Glomerular visceral epithelial cell (primary cell): ENCODE data around the gene NOL4L.

ENCODE experiments used
- DNase-seq: peaks from one replicate; pipeline ENCODE4 v3.0.0-alpha.2; 2016; ENCODE audit errors: extremely low spot score

The NOL4L gene

GRCh38 chr20:32445539-32446273 lies 139.4 kb downstream of the NOL4L start:
- no peak for DNase-seq

DNA sequence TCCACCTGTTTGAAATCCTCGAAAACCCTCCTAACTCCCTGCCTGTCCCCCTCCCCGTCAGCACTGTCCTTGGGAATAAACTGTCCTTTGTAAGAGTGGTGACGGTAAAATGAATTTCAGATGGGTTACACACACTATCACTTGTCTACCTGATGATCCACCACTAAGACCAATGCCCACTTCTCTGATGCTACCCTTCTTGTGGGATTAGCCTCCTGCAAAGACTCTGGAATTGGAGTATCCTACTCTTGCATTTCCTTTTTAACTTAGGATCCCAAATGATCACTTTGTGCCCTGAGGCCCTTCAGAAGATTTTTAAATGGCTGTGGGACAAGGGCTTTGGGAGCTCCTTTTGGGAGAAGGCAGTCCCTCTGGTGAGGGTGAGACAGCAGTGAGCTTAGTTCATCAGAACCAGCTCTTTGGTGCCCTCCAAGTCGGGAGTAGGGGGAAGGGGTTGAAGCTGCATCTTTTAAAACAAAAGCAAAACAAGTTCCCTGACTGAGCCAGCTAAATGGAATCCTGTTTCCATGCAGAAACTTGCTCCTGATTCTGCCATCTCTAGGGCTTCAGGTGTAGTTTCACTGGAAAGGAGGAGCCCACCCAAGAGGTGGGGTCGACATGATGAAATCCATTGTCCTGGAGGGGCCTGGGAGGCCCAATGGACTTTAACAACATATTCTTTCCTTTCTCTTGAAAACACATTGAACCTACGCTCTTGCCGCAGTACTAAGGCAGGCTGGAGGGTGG lies 140.5 kb downstream of the NOL4L start:
- no peak for DNase-seq

DNA sequence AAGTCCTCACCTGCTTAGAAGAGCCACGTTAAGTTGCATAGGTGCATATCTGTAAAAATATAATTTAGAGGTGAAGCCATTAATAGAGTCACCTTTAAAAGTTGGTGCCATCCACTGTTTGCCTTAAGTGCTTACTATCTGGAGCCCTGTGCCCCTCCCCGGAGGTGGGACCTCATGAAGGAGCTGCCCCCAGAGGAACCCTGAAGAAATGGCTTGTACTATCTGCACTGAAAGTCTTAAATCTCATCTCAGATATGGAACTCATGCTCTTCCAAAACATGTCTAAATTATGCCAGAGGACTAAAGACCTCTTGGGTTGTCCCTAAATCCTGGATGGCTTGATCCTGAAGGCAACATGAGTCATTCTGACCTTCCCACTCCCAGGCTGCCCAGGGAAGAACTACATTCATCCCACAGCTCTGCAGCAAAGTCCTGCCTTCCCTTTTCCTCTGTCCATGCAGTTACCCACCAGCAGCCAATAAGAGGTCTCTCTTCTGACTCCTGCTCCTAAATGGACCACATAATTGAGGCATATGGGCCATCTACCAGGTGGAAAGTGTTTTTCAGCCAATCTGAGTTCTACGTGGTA lies 141.7 kb downstream of the NOL4L start:
- DNase-seq: no peak

DNA sequence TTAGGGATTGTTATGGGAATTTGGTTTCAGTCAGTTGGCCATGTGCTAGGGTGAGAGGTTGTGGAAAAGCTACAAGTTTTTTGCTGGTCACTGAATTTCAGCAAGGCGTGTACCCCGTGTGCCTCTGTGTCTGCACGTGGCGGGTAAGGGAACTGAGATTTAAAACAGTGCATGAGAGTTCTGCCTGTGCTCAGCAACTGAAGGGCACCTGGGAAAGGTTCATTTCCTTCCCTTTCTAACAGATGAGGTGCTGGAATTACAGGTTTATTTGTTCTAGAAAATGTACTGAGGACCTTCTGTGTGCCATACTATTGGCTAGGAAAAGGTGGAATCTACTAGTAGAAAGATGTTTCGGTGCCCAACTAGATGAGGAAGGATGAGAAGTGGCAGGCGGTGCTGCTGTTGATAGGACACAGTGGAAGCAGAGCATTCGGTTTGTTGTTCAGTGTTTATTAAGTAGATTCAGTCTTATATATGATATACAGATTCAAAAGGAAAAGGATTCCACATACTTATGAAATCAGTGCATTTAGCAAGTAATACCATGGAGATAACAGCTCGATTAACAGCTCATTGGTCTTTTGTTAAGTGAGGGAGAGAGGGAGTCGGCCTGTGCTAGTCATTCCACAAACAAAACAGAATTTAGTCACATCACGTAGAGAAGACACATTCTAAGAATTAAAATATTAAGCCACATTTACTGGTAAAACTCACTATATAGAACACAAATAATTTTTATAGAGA lies 142.3 kb downstream of the NOL4L start:
- no peak for DNase-seq

- DNase-seq: no peak
These were observed 143.5 kb downstream of the NOL4L start for GRCh38 chr20:32441638-32442037.

DNA sequence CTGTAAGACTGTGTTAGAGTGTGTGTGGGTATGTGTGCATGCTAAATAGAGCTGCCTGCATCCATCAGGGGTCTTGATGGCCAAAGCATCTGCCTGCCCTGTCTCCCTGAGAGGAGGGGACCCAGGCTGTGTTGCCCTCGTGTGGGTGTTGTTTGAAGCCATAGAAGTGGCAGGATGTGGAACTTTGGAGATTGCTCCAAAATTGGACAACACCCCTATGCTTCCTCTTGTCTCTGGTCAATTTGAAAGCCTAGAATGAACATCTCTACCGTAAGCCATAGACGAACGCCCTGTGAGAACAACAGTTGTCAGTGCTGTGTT lies 144.4 kb downstream of the NOL4L start:
- no peak for DNase-seq

GRCh38 chr20:32440069-32440757 lies 144.9 kb downstream of the NOL4L start:
- DNase-seq: no peak

DNA sequence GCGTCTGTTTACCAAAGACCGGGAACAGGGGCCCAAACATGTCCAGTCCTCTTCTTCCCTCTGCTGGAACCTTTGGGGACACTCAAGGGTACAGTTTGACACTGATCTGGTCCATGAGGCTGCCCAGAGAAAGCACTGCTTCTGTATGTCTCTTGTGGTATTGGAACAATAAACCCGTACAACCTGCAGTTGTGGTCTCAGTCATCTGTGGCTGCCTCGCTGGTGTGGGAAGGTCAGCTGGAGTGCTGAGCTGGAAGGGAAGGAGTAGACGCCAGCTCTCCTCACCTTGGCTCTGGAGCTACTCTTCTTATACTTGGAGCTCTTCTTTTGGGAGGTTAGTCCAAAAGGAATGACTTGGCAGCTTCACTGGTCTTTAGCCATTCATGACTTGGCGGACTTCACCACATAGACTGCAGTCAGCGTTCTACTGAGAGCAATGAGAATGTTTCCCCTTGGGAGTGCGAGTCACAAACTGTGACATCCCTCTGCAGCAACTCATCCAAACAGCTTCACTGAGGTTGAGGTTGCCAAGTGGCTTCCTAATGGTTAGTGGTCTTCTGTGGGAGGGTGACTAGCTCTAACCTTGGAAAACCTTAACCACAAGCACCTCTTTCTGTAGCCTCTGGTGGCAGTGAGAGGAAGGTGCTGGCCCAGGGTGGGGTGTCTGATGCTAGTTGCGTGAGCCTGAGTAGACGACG lies 145.9 kb downstream of the NOL4L start:
- DNase-seq: peak; percentile 68

- DNase-seq: no peak
These were observed 146.7 kb downstream of the NOL4L start for GRCh38 chr20:32438331-32438858.

- no peak for DNase-seq
These were observed 147.6 kb downstream of the NOL4L start for GRCh38 chr20:32437391-32438074.

- no peak for DNase-seq
These were observed 148.2 kb downstream of the NOL4L start for GRCh38 chr20:32436968-32437367.

DNA sequence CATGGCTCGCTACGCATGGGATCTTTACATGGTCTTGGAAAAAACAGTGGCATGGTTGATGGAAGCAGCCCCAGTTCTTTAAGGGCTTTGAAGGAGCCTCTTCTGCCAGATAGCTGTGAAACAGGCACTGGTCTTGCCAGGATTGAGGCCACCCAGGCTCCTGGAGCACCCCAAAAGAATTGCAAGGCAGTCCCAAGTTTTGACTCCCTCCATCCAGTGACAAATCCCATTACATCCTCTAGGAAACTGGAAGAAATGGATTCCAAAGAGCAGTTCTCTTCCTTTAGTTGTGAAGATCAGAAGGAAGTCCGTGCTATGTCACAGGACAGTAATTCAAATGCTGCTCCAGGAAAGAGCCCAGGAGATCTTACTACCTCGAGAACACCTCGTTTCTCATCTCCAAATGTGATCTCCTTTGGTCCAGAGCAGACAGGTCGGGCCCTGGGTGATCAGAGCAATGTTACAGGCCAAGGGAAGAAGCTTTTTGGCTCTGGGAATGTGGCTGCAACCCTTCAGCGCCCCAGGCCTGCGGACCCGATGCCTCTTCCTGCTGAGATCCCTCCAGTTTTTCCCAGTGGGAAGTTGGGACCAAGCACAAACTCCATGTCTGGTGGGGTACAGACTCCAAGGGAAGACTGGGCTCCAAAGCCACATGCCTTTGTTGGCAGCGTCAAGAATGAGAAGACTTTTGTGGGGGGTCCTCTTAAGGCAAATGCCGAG lies 148.8 kb downstream of the NOL4L start:
- DNase-seq: no peak

- DNase-seq: no peak
These were observed 149.6 kb downstream of the NOL4L start for GRCh38 chr20:32435449-32436107.

DNA sequence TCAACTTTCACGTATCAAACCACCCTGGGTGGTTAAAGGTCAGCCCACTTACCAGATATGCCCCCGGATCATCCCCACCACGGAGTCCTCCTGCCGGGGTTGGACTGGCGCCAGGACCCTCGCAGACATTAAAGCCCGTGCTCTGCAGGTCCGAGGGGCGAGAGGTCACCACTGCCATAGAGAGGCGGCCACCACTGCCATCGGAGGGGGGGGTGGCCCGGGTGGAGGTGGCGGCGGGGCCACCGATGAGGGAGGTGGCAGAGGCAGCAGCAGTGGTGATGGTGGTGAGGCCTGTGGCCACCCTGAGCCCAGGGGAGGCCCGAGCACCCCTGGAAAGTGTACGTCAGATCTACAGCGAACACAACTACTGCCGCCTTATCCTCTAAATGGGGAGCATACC lies 150.7 kb downstream of the NOL4L start:
- no peak for DNase-seq

- no peak for DNase-seq
These were observed 151.7 kb downstream of the NOL4L start for GRCh38 chr20:32433311-32434021.

GRCh38 chr20:32432277-32432676 lies 152.9 kb downstream of the NOL4L start:
- no peak for DNase-seq

GRCh38 chr20:32431457-32431856 lies 153.7 kb downstream of the NOL4L start:
- no peak for DNase-seq

DNA sequence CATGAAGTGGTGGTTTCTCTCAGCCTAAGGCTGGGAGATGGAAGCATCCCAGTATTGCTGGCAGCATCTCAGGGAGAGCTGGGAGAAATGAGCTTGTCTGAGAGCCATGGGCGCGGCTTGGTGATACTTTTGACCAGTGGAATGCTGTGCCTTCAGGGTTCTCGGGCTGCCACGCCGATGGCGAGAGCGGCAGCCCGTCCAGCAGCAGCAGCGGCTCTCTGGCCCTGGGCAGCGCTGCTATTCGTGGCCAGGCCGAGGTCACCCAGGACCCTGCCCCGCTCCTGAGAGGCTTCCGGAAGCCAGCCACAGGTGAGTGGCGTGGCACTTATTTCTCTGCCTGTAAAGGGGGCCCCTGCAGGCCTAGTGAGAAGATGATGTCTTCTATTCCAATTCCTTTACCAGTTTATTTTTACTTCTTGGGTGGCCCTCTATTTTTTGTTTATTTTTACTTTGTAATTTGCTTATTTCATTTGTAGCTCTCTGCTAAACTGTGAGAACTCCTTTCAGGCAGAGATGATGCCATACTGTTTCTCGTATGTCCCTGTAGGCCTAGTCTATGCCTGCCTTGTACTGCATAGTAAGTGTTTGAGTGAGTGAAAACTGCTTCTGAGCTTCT lies 155.3 kb downstream of the NOL4L start:
- no peak for DNase-seq
